Esophagus squamous epithelium (tissue), 5 donors: ENCODE measurements around the gene CADM1. TPM values are rescaled to one million over a fixed set of nuclear protein-coding genes. Genes with fewer than 3 reads are reported as not detected.

Experiments used
- DNase-seq: peaks from one replicate; lab custom pipeline; 2025; lab: John Stamatoyannopoulos, UW
- H3K27ac ChIP-seq, 4 donors: fragments of 200-600 bp; sonication (generic); one replicate each; pipeline ENCODE4 v1.5.1; 2016 to 2019; ENCODE audit warnings: mild to moderate bottlenecking in 1 of 4
- H3K27me3 ChIP-seq, 4 donors: fragments of 200-600 bp; sonication (generic); 1 replicate in 3 of 4; 2 replicates in 1 of 4; pipeline versions ENCODE4 v1.5.1 to v1.6.0; 2017 to 2021; ENCODE audit warnings: antibody characterized with exemption in 1 of 4
- H3K36me3 ChIP-seq, 3 donors: fragments of 200-600 bp; sonication (generic); one replicate each; pipeline ENCODE4 v1.5.1; 2016 to 2019
- H3K4me1 ChIP-seq, 3 donors: fragments of 200-600 bp; sonication (generic); one replicate each; pipeline ENCODE4 v1.5.1; 2017 to 2019
- H3K4me3 ChIP-seq, 4 donors: fragments of 200-600 bp; sonication (generic); 1 replicate in 3 of 4; 2 replicates in 1 of 4; pipeline ENCODE4 v1.5.1; 2016 to 2019; ENCODE audit warnings: mild to moderate bottlenecking in 2 of 4, moderate library complexity in 1 of 4
- H3K9me3 ChIP-seq, 3 donors: fragments of 200-600 bp; sonication (generic); one replicate each; pipeline ENCODE4 v1.5.1; 2016 to 2019
- POLR2A ChIP-seq, 4 donors: fragments of 450-650 bp; IDR thresholded peaks; one replicate each; pipeline ENCODE4 v1.6.1; 2017; ENCODE audit warnings: antibody characterized with exemption in 4 of 4, mild to moderate bottlenecking in 4 of 4, moderate library complexity in 3 of 4
- WGBS, 2 donors: methylation state at CpG; one replicate each; pipeline ENCODE4 v1.1.5; 2018; 5-methylcytosine and 5-hydroxymethylcytosine counted together
- intact Hi-C: fragments of 100-400 bp; cut with DNase I; formaldehyde crosslinking; loops from one replicate; pipeline ENCODE4 v1.15.0; 2022
- total RNA-seq, 4 donors: library from RNA; depleted of rRNA; stranded (reverse); fragments of >200 nt; gene quantifications; one replicate each; pipeline ENCODE4 v1.1.0, GENCODE V29; 2016
- TF ChIP-seq, protein P1 (sequence below), 6 experiments: fragments of 450-650 bp in 4 of 6; fragments of 200-600 bp in 2 of 6; sonication (generic) in 2 of 6; IDR thresholded peaks; one replicate each; pipeline ENCODE4 v1.5.1; 2016 to 2019; ENCODE audit warnings: antibody characterized with exemption in 6 of 6, mild to moderate bottlenecking in 4 of 6, moderate library complexity in 4 of 6
- donor health status: DM: yes; HTN: yes; CAD: no.

CADM1 gene
- total RNA-seq, 4 donors from 2014 or later: 1.7 to 15.1 (median 8.3) TPM

DNA sequence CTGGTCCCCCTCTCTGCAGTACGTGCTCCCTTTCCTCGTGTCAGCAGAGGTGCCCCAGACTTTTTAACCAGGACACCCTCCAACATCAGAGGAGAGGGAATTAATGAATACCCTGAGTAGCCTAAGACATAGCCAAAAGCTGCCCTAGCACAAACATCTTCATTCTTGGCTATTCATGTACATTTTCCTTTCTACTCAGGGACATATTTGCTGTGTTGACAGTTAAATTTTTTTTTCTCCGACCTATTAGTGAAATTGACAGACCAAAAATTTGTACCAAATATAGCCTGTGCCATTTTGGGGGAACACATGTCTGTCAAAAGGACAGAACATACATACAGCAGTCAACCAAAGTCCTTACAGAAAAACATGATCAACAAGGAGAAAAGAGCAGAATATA, 33.3 kb downstream of the CADM1 start:
- Histone ChIP-seq H3K27ac (no peak overlapping the region), H3K4me1 (no peaks in the 10 kb centered on the region), H3K4me3 (no peak overlapping the region), H3K36me3 (no peaks in the 10 kb centered on the region), H3K27me3 (no peaks in the 10 kb centered on the region), H3K9me3 (no peaks in the 10 kb centered on the region)
- no peak for DNase-seq
- no peak for TF ChIP-seq POLR2A (IDR thresholded peaks at IDR 0.05)
- TF ChIP-seq, protein P1, sequence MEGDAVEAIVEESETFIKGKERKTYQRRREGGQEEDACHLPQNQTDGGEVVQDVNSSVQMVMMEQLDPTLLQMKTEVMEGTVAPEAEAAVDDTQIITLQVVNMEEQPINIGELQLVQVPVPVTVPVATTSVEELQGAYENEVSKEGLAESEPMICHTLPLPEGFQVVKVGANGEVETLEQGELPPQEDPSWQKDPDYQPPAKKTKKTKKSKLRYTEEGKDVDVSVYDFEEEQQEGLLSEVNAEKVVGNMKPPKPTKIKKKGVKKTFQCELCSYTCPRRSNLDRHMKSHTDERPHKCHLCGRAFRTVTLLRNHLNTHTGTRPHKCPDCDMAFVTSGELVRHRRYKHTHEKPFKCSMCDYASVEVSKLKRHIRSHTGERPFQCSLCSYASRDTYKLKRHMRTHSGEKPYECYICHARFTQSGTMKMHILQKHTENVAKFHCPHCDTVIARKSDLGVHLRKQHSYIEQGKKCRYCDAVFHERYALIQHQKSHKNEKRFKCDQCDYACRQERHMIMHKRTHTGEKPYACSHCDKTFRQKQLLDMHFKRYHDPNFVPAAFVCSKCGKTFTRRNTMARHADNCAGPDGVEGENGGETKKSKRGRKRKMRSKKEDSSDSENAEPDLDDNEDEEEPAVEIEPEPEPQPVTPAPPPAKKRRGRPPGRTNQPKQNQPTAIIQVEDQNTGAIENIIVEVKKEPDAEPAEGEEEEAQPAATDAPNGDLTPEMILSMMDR (IDR thresholded peaks at IDR 0.05): no peak
- intact Hi-C loops: no loop called here
- WGBS, 2 donors: 81 to 87% methylated on average over 3 of the region's 3 CpGs

DNA sequence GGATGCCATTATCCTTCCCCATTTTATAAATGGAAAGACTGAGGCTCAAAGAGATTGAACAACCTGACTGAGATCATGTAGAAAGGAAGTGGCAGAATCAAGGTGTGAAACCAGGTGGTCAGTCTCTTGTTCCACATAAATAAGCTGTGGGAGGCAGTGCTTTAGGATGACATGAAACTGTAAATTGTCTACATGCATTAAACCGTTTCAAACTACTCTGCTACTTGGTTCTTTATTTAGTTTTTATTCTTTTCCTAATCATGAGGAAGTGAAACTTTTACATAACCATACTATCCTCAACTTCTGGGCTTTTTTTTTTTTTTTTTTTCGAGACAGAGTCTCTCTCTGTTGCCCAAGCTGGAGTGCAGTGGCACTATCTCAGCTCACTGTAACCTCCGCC, 34.9 kb downstream of the CADM1 start:
- Histone ChIP-seq H3K4me3 (no peak overlapping the region), H3K9me3 (no peaks in the 10 kb centered on the region), H3K27ac (no peak overlapping the region), H3K27me3 (no peaks in the 10 kb centered on the region), H3K4me1 (no peaks in the 10 kb centered on the region), H3K36me3 (no peaks in the 10 kb centered on the region)
- DNase-seq: no peak
- intact Hi-C loops: no loop called here
- TF ChIP-seq, protein P1 (IDR thresholded peaks at IDR 0.05): no peak
- TF ChIP-seq POLR2A (IDR thresholded peaks at IDR 0.05): no peak
- WGBS, 2 donors: 64% methylated on average over 2 to 3 of the region's 3 CpGs

DNA sequence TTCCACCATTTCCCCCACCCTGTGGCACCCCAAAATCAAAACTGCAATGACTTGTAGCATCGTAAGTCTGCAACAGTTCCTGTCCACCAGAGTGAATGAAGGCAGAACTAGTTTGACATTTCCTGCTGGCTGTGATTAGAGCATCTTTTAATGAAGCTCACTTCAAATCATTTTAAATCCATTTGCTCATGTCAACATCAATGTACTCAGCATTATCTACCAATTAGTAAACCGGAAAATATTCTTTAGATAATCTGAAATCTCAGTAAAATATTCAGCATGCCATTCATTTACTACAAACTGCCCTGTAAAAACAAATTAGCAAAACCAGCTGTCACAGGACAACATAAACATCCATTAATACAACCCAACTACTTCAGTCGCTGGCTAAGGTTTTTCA, 38.1 kb downstream of the CADM1 start:
- no peak for DNase-seq
- TF ChIP-seq, protein P1 (IDR thresholded peaks at IDR 0.05): no peak
- no peak for TF ChIP-seq POLR2A (IDR thresholded peaks at IDR 0.05)
- WGBS, 2 donors: 79 to 84% methylated on average over 3 of the region's 3 CpGs
- H3K4me3 ChIP-seq: no peak overlapping the region
- no peaks in the 10 kb centered on the region for H3K36me3 ChIP-seq
- no peaks in the 10 kb centered on the region for H3K9me3 ChIP-seq
- intact Hi-C loops: no loop called here
- H3K27ac ChIP-seq: no peak overlapping the region
- no peaks in the 10 kb centered on the region for H3K4me1 ChIP-seq
- H3K27me3 ChIP-seq: no peaks in the 10 kb centered on the region

DNA sequence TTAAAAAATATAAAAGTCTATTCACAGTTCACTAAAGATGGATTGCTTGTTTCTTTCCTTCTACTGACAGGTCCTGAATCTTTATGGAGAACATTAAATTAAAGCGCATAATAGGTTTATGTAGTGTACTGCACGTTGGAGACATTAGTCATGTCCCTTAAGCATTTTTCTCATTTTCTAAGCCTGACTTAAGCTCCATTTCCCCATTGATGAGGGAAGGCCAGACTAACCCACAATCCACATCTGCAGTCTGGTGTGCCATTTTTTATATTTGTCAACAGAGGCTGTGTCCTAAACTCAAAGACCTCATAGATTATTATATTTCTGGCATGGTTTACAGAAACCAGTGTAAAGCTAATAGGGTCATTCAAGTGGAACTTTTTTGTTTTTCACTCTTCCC, 39.9 kb downstream of the CADM1 start:
- Histone ChIP-seq H3K36me3 (no peaks in the 10 kb centered on the region), H3K27ac (no peak overlapping the region), H3K9me3 (no peaks in the 10 kb centered on the region), H3K27me3 (no peaks in the 10 kb centered on the region), H3K4me1 (no peaks in the 10 kb centered on the region), H3K4me3 (no peak overlapping the region)
- DNase-seq: no peak
- 62 to 64% methylated on average over 2 of the region's 2 CpGs for WGBS, 2 donors
- intact Hi-C loops: no loop called here
- TF ChIP-seq, protein P1 (IDR thresholded peaks at IDR 0.05): no peak
- no peak for TF ChIP-seq POLR2A (IDR thresholded peaks at IDR 0.05)

DNA sequence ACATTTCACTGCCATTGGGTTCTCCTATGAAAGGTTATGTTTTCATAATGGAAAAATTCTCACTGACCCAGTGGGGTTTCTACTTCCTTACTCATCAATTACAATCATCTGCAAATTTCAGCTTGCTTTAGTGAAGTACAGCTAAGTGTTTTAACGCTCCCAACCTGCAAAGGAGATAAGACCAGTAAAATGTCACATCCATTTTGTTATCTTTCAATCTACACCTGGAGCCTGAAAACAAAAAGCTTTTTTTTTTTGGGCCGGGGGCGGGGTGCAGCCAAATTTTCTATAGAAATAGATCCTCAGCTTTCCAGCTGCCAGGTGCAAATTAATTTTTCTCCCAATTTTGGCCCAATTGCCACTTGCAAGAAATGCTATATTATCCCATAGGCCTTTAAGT, 40.6 kb downstream of the CADM1 start:
- Histone ChIP-seq H3K27me3 (no peaks in the 10 kb centered on the region), H3K4me3 (no peak overlapping the region), H3K36me3 (no peaks in the 10 kb centered on the region), H3K9me3 (no peaks in the 10 kb centered on the region), H3K4me1 (no peaks in the 10 kb centered on the region), H3K27ac (no peak overlapping the region)
- no peak for DNase-seq
- intact Hi-C loops: no loop called here
- TF ChIP-seq POLR2A (IDR thresholded peaks at IDR 0.05): no peak
- TF ChIP-seq, protein P1 (IDR thresholded peaks at IDR 0.05): no peak
- 80 to 84% methylated on average over 3 of the region's 3 CpGs for WGBS, 2 donors
